ENCODE measurements around the gene PRRT2.

Gene PRRT2

GRCh38 chr16:29864205-29864604 lies 52.2 kb downstream of the PRRT2 start:
- no peak for TF ChIP-seq CTCF (IDR thresholded peaks at IDR 0.05; ENCODE audit: low read length, missing control alignments)
- H3K4me3 ChIP-seq (replicated peaks; ENCODE audit: low read depth, low read length): no peak overlapping the region
- DNase-seq (ENCODE audit: low read depth): no peak
